Stomach smooth muscle (tissue), 2 donors: ENCODE measurements around the gene UST.
A peak's percentile ranks its signal among the peaks of the same experiment; 100 is the strongest.
"Not testable (repeated sequence)": the region's sequence is repeated elsewhere in the genome, so short reads cannot be mapped to it uniquely, and the experiment has no call there.

Experiments used
- H3K27ac ChIP-seq: one replicate; pipeline ENCODE4 v1.7.0; 2013; ENCODE audit warnings: mild to moderate bottlenecking, low read length, inconsistent platforms
- H3K27me3 ChIP-seq, 2 donors: one replicate each; pipeline ENCODE4 v1.7.0; 2013; ENCODE audit warnings: low read length in 2 of 2; ENCODE audit not compliant: insufficient read depth in 2 of 2, control insufficient read depth in 1 of 2
- H3K36me3 ChIP-seq, 2 donors: one replicate each; pipeline ENCODE4 v1.7.0; 2013; ENCODE audit warnings: low read length in 2 of 2; ENCODE audit not compliant: control insufficient read depth in 2 of 2, insufficient read depth in 2 of 2
- H3K4me1 ChIP-seq: one replicate; pipeline ENCODE4 v1.7.0; 2013; ENCODE audit warnings: low read length; ENCODE audit not compliant: control insufficient read depth, insufficient read depth
- H3K4me3 ChIP-seq, 2 donors: one replicate each; pipeline ENCODE4 v1.7.0; 2013; ENCODE audit warnings: low read length in 2 of 2
- H3K9ac ChIP-seq, 2 donors: one replicate each; pipeline ENCODE4 v1.7.0; 2013; ENCODE audit warnings: low read length in 2 of 2, mild to moderate bottlenecking in 1 of 2
- H3K9me3 ChIP-seq, 2 donors: one replicate each; pipeline ENCODE4 v1.7.0; 2013; ENCODE audit warnings: low read length in 2 of 2; ENCODE audit not compliant: control insufficient read depth in 2 of 2
- donor health status: healthy.
- donor health status: Pancreatic carcinoma.

UST gene

DNA sequence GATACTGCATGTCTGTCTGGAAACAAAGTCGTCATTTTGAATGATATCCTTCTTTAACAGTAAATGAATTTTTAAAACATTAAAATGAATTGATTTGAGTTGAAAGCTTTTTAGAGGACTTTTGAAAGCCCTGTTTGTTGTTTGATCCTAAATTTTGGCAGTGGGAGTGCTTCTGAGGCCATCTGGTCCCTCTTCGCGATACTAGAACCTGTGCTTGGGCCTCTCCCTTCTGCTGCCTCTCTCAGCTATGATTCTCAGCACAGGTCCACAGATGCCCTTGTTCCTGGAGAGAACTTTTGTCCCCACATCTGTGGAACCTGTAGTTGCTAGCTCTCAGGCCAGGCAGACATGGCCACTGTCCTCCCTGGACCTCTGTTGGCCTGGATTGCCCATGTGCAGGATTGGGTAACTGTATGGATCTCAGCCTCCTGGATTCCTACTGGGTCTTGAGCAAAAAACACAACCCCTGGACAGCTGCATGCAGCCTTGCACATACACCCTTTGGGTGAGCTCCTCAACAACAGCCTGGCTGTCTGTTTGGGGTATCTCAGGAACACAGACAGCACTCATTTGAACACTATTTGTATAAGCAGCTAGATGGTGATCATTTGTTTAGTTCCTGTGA is 21.9 kb downstream of the UST start:
- no peak overlapping the region for H3K4me3 ChIP-seq
- H3K36me3 ChIP-seq = no peaks in the 10 kb centered on the region
- H3K27ac ChIP-seq = no peak overlapping the region
- H3K27me3 ChIP-seq = no peaks in the 10 kb centered on the region
- no peaks in the 10 kb centered on the region for H3K4me1 ChIP-seq
- H3K9ac ChIP-seq = no peak overlapping the region
- no peaks in the 10 kb centered on the region for H3K9me3 ChIP-seq

DNA sequence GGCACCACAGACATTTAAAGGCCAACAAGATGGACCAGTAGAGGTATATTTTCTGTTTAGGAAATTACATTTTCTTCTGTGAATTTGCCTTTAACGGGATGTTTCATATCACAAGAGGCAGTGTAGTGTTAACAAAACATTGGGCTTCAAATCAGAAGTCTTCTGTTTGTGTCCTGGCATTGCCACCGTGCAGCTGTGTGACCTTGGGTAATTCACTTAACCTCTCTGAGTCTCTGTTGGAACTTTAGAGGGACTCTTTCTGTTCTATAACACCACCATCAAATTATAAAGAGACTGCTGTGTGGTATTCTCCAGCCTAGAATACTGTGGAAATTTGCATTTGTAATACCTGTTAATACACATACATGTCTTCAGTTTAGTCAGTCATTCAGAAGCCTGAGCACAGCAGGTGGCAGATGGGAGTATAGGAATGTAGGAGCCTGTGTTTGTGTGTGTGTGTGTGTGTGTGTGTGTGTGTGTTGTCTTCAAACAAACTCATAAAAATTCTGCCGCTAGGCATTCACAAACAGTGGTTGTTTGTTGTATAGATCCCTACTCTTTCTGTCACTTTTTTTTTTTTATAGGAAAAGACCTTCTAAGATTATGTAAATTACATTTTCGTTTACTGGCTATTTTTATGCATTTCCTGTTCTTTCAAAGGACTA is 22.6 kb downstream of the UST start:
- H3K9ac ChIP-seq = no peak overlapping the region
- no peaks in the 10 kb centered on the region for H3K4me1 ChIP-seq
- no peak overlapping the region for H3K27ac ChIP-seq
- H3K9me3 ChIP-seq = no peaks in the 10 kb centered on the region
- no peak overlapping the region for H3K4me3 ChIP-seq
- H3K27me3 ChIP-seq = no peaks in the 10 kb centered on the region
- no peaks in the 10 kb centered on the region for H3K36me3 ChIP-seq

DNA sequence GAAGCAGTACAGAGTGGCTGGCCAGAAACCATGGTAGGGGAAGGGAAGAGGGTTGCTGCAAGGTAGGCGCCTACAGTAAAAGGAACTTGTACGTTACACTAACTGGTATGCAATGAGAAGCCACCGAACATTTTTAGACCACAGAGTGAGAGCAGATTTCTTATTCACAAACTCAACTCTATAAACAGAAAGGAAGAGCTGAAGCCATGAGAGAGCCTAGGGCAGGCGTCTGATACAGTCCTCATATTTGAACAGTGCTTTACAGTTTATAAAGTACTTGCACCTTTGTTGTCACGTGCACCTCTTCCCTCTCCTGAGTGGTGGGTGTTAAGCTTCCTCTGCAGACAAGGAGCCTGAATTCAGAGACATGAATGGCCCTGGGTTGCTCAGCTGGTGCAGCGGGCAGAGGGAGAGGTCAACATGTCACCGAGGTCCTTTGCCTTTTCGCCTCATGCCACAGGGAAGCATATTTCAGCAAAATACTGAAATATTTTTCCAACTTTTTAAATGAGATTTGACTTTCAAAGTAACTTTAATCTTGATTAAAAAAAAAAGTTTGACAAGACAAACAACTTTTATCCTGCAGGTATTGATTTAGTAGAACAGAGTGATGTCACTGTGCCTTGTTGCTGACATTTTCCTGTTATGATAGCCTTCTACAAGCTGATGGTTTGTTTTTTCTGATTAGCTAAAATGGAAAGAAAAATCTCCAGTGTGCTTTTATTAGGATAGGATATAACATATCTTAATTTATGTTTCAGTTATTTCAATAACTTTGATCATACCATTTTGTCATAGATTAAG is 23.8 kb downstream of the UST start:
- Histone ChIP-seq H3K4me1 (no peaks in the 10 kb centered on the region), H3K9me3 (no peaks in the 10 kb centered on the region), H3K4me3 (no peak overlapping the region), H3K36me3 (no peaks in the 10 kb centered on the region), H3K27me3 (no peaks in the 10 kb centered on the region), H3K9ac (no peak overlapping the region), H3K27ac (no peak overlapping the region)

DNA sequence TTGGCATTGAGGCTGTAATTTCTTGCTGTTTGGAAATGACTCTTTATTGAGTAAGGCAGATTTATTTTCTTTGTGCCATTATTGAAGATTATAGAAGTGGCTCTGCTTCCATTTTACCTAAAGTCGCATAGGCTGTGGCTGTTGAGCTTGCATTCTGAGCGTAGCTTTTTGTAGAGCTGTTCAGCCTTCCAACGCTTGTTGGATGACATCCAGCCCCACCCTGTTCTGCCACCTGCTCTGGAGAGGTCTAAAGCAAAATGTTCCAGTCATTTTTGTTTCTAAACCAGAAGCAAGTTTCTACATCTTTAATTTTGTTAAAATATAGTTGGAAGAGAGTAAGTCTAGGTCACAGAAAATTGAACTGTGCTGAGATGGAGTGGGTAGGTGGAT is 24.4 kb downstream of the UST start:
- Histone ChIP-seq H3K4me1 (no peaks in the 10 kb centered on the region), H3K36me3 (no peaks in the 10 kb centered on the region), H3K27me3 (no peaks in the 10 kb centered on the region), H3K9me3 (no peaks in the 10 kb centered on the region), H3K27ac (no peak overlapping the region), H3K4me3 (no peak overlapping the region), H3K9ac (no peak overlapping the region)

DNA sequence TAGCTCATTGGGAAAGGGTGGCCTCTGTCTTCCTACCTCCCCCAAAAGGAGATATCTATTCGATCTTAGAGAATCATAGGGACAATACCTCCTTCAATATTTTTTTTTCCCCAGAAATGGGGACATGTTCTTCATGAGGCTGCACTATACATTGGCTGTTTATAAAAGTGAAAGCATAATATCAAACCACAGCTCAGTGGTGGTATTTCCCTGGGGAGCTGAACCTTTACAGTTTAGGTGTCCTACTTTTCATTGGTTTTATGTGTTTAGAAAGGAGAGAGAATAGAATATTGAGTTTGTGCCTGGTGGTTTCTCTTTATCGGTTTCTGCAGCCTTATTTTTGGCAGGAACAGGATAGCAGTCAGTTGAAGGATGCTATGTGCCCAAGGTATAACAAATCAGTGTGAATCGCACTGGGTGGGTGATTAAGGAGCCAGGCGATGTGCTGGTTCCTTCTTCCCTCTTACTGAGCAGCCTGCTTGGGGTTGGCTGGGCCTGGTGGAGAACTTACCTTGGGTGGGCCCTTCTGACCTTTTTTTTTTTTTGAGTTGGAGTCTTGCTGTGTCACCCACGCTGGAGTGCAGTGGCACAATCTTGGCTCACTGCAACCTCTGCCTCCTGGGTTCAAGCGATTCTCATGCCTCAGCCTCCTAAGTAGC is 25.2 kb downstream of the UST start:
- Histone ChIP-seq H3K9ac (no peak overlapping the region), H3K9me3 (no peaks in the 10 kb centered on the region), H3K4me1 (no peaks in the 10 kb centered on the region), H3K27me3 (no peaks in the 10 kb centered on the region), H3K4me3 (no peak overlapping the region), H3K36me3 (no peaks in the 10 kb centered on the region), H3K27ac (no peak overlapping the region)

DNA sequence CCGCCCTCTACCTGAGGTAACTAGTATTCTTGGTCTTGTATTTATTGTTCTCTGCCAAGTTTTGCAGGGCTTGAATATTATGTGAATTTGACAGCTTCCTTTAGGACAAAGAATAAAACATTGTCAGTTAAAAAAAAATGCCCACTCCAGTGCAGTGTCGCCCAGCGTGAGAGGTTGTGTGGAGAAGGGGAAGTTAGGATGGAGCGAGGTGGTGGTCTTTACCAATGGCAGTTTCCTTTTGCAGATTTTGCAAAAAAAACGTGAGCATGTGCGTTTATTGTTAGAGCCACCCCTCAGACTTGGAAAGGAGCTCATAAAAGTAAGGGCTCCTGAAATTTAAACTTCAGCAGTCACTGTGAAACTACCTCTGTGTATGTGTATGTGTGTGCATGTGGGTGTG is 28.3 kb downstream of the UST start:
- Histone ChIP-seq H3K27ac (no peak overlapping the region), H3K4me3 (no peak overlapping the region), H3K9me3 (no peaks in the 10 kb centered on the region), H3K27me3 (no peaks in the 10 kb centered on the region), H3K36me3 (no peaks in the 10 kb centered on the region), H3K4me1 (peaks cover 2% of the 10 kb centered on the region), H3K9ac (no peak overlapping the region)

DNA sequence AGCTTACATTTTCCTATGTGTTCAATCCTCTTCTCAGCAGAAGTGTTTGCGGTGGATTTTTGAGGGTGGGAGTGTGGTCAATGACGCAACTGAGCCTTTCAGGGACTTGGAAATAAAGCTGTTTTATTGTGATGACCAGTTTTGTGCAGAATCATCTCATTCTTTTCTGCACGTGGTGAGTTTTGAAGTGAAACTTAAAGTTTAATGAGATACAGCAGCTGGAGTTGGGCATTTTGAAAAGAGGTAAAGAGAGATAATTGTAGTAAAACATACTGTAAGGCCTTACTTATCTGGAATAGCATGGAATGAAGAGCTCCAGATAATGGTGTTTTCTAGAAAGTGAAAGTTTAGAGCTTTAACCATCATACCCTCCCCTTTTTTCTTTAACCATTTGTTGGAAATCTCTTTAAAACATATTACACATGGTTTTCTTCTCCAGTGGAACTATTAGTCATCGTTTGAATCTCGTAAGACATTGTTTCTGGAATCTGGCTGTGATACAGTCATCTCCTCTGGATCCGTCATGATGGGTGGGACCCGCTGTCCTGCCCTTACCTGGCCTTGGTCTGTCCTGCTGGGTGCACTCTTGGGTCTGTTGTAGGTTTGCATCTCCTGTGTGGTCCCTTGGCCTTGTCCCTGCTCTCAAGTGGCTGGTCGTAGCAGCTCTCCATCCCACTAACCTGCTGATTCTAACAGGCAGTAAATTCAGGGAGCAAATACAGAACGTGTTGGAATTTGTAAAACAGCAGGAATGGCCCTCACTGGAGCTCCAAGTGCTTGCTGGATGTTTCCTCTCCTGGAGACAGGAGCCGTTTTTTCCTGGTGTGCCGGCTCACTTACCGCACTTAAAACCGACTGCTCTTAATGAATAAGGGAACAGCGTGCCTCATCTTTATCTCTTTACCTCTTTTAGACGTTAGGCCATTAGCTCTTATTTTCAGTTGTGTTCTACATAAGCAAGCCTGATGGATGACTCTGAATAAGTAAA is 29.8 kb downstream of the UST start:
- H3K9me3 ChIP-seq = no peaks in the 10 kb centered on the region

DNA sequence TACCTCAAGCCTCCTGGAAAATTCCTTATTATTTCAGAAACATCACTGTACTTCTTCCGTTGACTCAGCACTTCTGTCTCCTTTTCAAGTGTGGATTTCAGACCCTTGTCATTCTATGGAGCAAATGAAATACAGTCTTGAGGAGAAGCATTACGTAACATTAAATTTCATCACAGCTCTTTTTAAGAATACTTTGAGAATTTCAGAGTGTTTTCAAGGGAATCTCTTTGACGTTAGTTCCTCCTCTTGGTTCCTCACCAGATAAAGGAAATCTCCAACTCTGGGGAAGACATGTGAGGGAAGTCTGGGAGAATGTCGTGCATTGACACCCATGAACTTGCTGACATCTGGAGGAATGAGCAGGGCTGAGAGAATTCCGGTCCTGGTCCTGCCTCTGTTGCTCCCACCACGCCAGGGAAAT is 32.3 kb downstream of the UST start:
- no peaks in the 10 kb centered on the region for H3K27me3 ChIP-seq
- H3K27ac ChIP-seq = no peak overlapping the region
- no peak overlapping the region for H3K4me3 ChIP-seq
- peaks cover 2% of the 10 kb centered on the region for H3K4me1 ChIP-seq
- H3K9me3 ChIP-seq = no peaks in the 10 kb centered on the region
- H3K9ac ChIP-seq = no peak overlapping the region
- H3K36me3 ChIP-seq = no peaks in the 10 kb centered on the region

More for the DNA sequence above, 29.8 kb downstream of the UST start:
- Histone ChIP-seq H3K4me3 (peak overlapping the region; percentile 31 to 40), H3K9ac (no peak overlapping the region), H3K27ac (no peak overlapping the region), H3K36me3 (no peaks in the 10 kb centered on the region), H3K27me3 (no peaks in the 10 kb centered on the region), H3K4me1 (peaks cover 2% of the 10 kb centered on the region)

DNA sequence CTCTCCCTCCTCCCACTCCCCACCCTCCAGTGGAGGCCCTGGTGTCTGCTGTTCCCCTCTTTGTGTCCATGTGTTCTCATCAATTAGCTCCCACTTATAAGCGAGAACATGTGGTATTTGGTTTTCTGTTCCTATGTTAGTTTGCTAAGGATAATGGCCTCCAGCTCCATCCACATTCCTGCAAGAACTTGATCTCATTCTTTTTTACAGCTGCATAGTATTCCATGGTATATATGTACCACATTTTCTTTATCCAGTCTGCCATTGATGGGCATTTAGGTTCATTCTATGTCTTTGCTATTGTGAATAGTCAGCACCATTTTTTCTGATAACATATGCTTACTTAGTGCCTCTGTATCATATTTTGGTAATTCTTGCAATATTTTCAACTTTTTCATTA is 33.6 kb downstream of the UST start:
- not testable (repeated sequence) for H3K4me3 ChIP-seq, H3K27ac ChIP-seq

DNA sequence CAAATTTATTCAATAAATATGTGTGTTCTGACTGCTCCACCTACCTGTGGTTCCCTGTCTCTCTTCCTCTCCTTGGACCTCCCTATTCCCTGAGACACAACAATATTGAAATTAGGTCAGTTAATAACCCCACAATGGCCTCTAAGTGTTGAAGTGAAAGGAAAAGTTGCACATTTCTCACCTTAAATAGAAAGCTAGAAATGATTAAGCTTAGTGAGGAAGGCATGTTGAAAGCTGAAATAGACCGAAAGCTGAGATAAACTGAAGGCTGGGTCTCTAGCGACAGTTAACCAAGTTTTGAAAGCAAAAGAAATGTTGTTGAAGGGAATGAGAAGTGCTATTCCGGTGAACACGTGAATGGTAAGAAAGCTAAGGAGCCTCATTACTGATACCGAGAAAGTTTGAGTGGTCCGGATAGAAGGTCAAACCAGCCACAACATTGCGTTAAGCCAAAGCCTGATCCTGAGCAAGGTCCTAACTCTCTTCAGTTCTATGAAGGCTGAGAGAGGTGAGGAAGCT is 34.1 kb downstream of the UST start:
- no peak overlapping the region for H3K4me3 ChIP-seq
- H3K27ac ChIP-seq = no peak overlapping the region
- peaks cover 2% of the 10 kb centered on the region for H3K4me1 ChIP-seq
- H3K9ac ChIP-seq = no peak overlapping the region
- no peaks in the 10 kb centered on the region for H3K27me3 ChIP-seq
- H3K9me3 ChIP-seq = no peaks in the 10 kb centered on the region
- H3K36me3 ChIP-seq = no peaks in the 10 kb centered on the region

More for the DNA sequence above, 33.6 kb downstream of the UST start:
- not testable (repeated sequence) for H3K9me3 ChIP-seq, H3K36me3 ChIP-seq, H3K4me1 ChIP-seq, H3K9ac ChIP-seq, H3K27me3 ChIP-seq
